SK-N-SH treated with all-trans-retinoic acid at 6 μM for 48 hours (cell line): Measurements from ENCODE around the gene HMGB4.

Experiments
- ATAC-seq: fragments of 200-7000 bp; cut with Tn5 transposase; 3 replicates; pipeline ENCODE4 v1.9.1; 2020; ENCODE audit warnings: mild to moderate bottlenecking, moderate library complexity
- ARNTL ChIP-seq: fragments of 450-650 bp; formaldehyde crosslinking; IDR thresholded peaks from 2 replicates; pipeline ENCODE4 v1.5.0; 2020; ENCODE audit warnings: low read depth, mild to moderate bottlenecking, moderate library complexity, borderline replicate concordance
- BACH2 ChIP-seq: fragments of 250-450 bp; sonication (Bioruptor Pico); IDR thresholded peaks from 2 replicates; pipeline ENCODE4 v1.9.0; 2021; ENCODE audit warnings: mild to moderate bottlenecking, borderline replicate concordance
- CREB5 ChIP-seq: fragments of 250-450 bp; sonication (Bioruptor Pico); IDR thresholded peaks from 2 replicates; pipeline ENCODE4 v1.5.1; 2020; ENCODE audit warnings: low read depth, mild to moderate bottlenecking, moderate library complexity
- GLIS3 ChIP-seq: fragments of 250-450 bp; sonication (Bioruptor Pico); IDR thresholded peaks from 2 replicates; pipeline ENCODE4 v1.5.0; 2020; ENCODE audit warnings: mild to moderate bottlenecking, moderate library complexity
- ISL1 ChIP-seq: fragments of 250-450 bp; sonication (Bioruptor Pico); IDR thresholded peaks from 2 replicates; pipeline ENCODE4 v2.1.2; 2022; ENCODE audit warnings: mild to moderate bottlenecking, moderate library complexity
- OSR1 ChIP-seq: fragments of 250-450 bp; sonication (Bioruptor Pico); IDR thresholded peaks from 2 replicates; pipeline ENCODE4 v1.8.0; 2022; ENCODE audit warnings: moderate library complexity, mild to moderate bottlenecking, inconsistent platforms
- PATZ1 ChIP-seq: fragments of 250-450 bp; sonication (Bioruptor Pico); IDR thresholded peaks from 2 replicates; pipeline ENCODE4 v1.8.0; 2020; ENCODE audit warnings: mild to moderate bottlenecking, moderate library complexity, borderline replicate concordance
- POU6F1 ChIP-seq: fragments of 250-450 bp; sonication (Bioruptor Pico); IDR thresholded peaks from 2 replicates; pipeline ENCODE4 v1.8.0; 2021; ENCODE audit warnings: low read depth, mild to moderate bottlenecking, moderate library complexity, borderline replicate concordance
- PPARA ChIP-seq: fragments of 250-450 bp; sonication (Bioruptor Pico); IDR thresholded peaks from 2 replicates; pipeline ENCODE4 v1.5.0; 2020; ENCODE audit warnings: mild to moderate bottlenecking, borderline replicate concordance
- RARB ChIP-seq: fragments of 250-450 bp; sonication (Bioruptor Pico); IDR thresholded peaks from 2 replicates; pipeline ENCODE4 v1.8.0; 2021; ENCODE audit warnings: mild to moderate bottlenecking, moderate library complexity
- SNAI2 ChIP-seq: fragments of 250-450 bp; sonication (Bioruptor Pico); IDR thresholded peaks from 2 replicates; pipeline ENCODE4 v1.5.0; 2020; ENCODE audit warnings: mild to moderate bottlenecking, moderate library complexity
- TCF4 ChIP-seq: fragments of 250-450 bp; sonication (Bioruptor Pico); IDR thresholded peaks from 2 replicates; pipeline ENCODE4 v1.8.0; 2021; ENCODE audit warnings: mild to moderate bottlenecking, moderate library complexity, borderline replicate concordance
- TOX ChIP-seq: fragments of 250-450 bp; sonication (Bioruptor Pico); IDR thresholded peaks from 2 replicates; pipeline ENCODE4 v1.8.0; 2021; ENCODE audit warnings: mild to moderate bottlenecking, moderate library complexity, borderline replicate concordance
- ZC3H10 ChIP-seq: fragments of 250-450 bp; sonication (Bioruptor Pico); IDR thresholded peaks from 2 replicates; pipeline ENCODE4 v1.5.1; 2021; ENCODE audit warnings: mild to moderate bottlenecking, moderate library complexity
- ZFP3 ChIP-seq: fragments of 250-450 bp; sonication (Bioruptor Pico); IDR thresholded peaks from 2 replicates; pipeline ENCODE4 v1.5.0; 2020; ENCODE audit warnings: mild to moderate bottlenecking, moderate library complexity
- ZFP30 ChIP-seq: fragments of 450-650 bp; formaldehyde crosslinking; IDR thresholded peaks from 2 replicates; pipeline ENCODE4 v1.5.0; 2022; ENCODE audit warnings: mild to moderate bottlenecking, moderate library complexity
- ZNF565 ChIP-seq: fragments of 450-650 bp; formaldehyde crosslinking; conservative IDR thresholded peaks from 2 replicates; pipeline ENCODE4 v1.5.0; 2020; ENCODE audit warnings: low read depth, mild to moderate bottlenecking, moderate library complexity
- ZNF70 ChIP-seq: fragments of 450-650 bp; formaldehyde crosslinking; IDR thresholded peaks from 2 replicates; pipeline ENCODE4 v1.5.0; 2020; ENCODE audit warnings: mild to moderate bottlenecking, moderate library complexity
- ZNF8 ChIP-seq: fragments of 450-650 bp; formaldehyde crosslinking; IDR thresholded peaks from 2 replicates; pipeline ENCODE4 v1.5.0; 2020; ENCODE audit warnings: mild to moderate bottlenecking, moderate library complexity
- TF ChIP-seq, protein P1 (sequence below): fragments of 250-450 bp; sonication (Bioruptor Pico); IDR thresholded peaks from 2 replicates; pipeline ENCODE4 v1.5.0; 2020; ENCODE audit warnings: mild to moderate bottlenecking, moderate library complexity
- TF ChIP-seq, protein P2 (sequence below): fragments of 250-450 bp; sonication (Bioruptor Pico); IDR thresholded peaks from 2 replicates; pipeline ENCODE4 v1.5.1; 2021; ENCODE audit warnings: mild to moderate bottlenecking, moderate library complexity

HMGB4 gene

GRCh38 chr1:33897092-33897725 is 33.3 kb downstream of the HMGB4 start:
- TF ChIP-seq TCF4 (no peak), ISL1 (CRISPR knock-in tag) (no peak), CREB5 (no peak), ZFP3 (no peak), GLIS3 (CRISPR knock-in tag) (no peak), ZFP30 (CRISPR knock-in tag) (no peak), BACH2 (CRISPR knock-in tag) (no peak), PATZ1 (CRISPR knock-in tag) (no peak), PPARA (CRISPR knock-in tag) (no peak), ARNTL (no peak), SNAI2 (no peak), ZNF8 (CRISPR knock-in tag) (no peak), OSR1 (CRISPR knock-in tag) (no peak)
- TF ChIP-seq, protein P1, sequence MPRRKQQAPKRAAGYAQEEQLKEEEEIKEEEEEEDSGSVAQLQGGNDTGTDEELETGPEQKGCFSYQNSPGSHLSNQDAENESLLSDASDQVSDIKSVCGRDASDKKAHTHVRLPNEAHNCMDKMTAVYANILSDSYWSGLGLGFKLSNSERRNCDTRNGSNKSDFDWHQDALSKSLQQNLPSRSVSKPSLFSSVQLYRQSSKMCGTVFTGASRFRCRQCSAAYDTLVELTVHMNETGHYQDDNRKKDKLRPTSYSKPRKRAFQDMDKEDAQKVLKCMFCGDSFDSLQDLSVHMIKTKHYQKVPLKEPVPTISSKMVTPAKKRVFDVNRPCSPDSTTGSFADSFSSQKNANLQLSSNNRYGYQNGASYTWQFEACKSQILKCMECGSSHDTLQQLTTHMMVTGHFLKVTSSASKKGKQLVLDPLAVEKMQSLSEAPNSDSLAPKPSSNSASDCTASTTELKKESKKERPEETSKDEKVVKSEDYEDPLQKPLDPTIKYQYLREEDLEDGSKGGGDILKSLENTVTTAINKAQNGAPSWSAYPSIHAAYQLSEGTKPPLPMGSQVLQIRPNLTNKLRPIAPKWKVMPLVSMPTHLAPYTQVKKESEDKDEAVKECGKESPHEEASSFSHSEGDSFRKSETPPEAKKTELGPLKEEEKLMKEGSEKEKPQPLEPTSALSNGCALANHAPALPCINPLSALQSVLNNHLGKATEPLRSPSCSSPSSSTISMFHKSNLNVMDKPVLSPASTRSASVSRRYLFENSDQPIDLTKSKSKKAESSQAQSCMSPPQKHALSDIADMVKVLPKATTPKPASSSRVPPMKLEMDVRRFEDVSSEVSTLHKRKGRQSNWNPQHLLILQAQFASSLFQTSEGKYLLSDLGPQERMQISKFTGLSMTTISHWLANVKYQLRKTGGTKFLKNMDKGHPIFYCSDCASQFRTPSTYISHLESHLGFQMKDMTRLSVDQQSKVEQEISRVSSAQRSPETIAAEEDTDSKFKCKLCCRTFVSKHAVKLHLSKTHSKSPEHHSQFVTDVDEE (CRISPR knock-in tag): no peak
- TF ChIP-seq, protein P2, sequence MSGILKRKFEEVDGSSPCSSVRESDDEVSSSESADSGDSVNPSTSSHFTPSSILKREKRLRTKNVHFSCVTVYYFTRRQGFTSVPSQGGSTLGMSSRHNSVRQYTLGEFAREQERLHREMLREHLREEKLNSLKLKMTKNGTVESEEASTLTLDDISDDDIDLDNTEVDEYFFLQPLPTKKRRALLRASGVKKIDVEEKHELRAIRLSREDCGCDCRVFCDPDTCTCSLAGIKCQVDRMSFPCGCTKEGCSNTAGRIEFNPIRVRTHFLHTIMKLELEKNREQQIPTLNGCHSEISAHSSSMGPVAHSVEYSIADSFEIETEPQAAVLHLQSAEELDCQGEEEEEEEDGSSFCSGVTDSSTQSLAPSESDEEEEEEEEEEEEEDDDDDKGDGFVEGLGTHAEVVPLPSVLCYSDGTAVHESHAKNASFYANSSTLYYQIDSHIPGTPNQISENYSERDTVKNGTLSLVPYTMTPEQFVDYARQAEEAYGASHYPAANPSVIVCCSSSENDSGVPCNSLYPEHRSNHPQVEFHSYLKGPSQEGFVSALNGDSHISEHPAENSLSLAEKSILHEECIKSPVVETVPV (CRISPR knock-in tag): no peak
- ATAC-seq: no peak

GRCh38 chr1:33898406-33898805 is 34.5 kb downstream of the HMGB4 start:
- TF ChIP-seq CREB5 (no peak), ZNF565 (CRISPR knock-in tag) (no peak), PATZ1 (CRISPR knock-in tag) (no peak), ZFP30 (CRISPR knock-in tag) (no peak), OSR1 (CRISPR knock-in tag) (no peak), ZNF70 (CRISPR knock-in tag) (no peak), ZFP3 (no peak), TOX (CRISPR knock-in tag) (no peak), GLIS3 (CRISPR knock-in tag) (no peak)
- ATAC-seq: no peak

- ATAC-seq: no peak
- TF ChIP-seq PATZ1 (CRISPR knock-in tag) (no peak), CREB5 (no peak), RARB (CRISPR knock-in tag) (no peak), POU6F1 (CRISPR knock-in tag) (no peak), ZFP3 (no peak), ISL1 (CRISPR knock-in tag) (no peak), ZC3H10 (CRISPR knock-in tag) (no peak)
Observed at GRCh38 chr1:33898881-33899280, 35.0 kb downstream of the HMGB4 start.
